ENCODE data around the gene SLC7A5. TPM values are rescaled to one million over a fixed set of nuclear protein-coding genes. Genes with fewer than 3 reads are reported as not detected.

Gene SLC7A5
- total RNA-seq, 2 experiments from 2014 or later: 337 to 354 TPM

DNA sequence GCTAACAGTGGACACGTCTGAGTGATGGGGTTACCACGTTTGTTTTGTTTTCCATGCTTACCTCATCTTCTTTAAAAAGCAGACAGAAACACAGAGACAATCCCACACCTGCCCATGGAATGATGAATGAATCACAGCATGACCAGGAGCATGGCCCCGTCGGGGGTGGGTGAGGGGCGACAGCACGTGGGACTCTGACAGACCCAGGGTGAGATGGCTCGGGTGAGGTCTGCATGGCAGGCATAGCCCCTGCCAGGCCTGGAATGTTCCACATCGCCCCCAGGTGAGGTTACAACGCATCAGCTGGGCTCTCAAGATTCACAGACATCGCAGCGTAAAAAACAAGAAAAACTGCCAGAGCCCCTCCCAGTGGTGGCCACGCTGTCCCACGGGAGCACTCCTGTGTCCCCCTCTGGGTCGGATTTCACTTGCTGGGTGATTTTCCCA lies 18.1 kb downstream of the SLC7A5 start:
- intact Hi-C loops (cut with DNase I, micrococcal nuclease): loop anchor here (1.0 to 5.0 kb wide), 4 partner anchors 58 to 459 kb away; partner anchors contain the start of gene MAP1LC3B (in 1 of the 2)
- no peaks in the 10 kb centered on the region for H3K27me3 Mint-ChIP-seq
- peak overlapping the region; percentile 25 for H3K27ac Mint-ChIP-seq
- peaks cover 40% of the 10 kb centered on the region for H3K4me1 Mint-ChIP-seq
- H3K36me3 Mint-ChIP-seq (ENCODE audit: low read depth): peaks cover 72% of the 10 kb centered on the region
- DNase-seq (no peak), ATAC-seq (no peak)
- H3K4me3 Mint-ChIP-seq: no peak overlapping the region
- H3K9me3 Mint-ChIP-seq (ENCODE audit: low read depth): no peaks in the 10 kb centered on the region
- CTCF ChIA-PET: interaction anchor here (2.7 to 3.2 kb wide), 3 partner anchors 18 to 60 kb away, joined by 11 to 25 read pairs (median 19); partner anchors contain the start of gene SLC7A5
- POLR2A ChIA-PET: no interaction called here

DNA sequence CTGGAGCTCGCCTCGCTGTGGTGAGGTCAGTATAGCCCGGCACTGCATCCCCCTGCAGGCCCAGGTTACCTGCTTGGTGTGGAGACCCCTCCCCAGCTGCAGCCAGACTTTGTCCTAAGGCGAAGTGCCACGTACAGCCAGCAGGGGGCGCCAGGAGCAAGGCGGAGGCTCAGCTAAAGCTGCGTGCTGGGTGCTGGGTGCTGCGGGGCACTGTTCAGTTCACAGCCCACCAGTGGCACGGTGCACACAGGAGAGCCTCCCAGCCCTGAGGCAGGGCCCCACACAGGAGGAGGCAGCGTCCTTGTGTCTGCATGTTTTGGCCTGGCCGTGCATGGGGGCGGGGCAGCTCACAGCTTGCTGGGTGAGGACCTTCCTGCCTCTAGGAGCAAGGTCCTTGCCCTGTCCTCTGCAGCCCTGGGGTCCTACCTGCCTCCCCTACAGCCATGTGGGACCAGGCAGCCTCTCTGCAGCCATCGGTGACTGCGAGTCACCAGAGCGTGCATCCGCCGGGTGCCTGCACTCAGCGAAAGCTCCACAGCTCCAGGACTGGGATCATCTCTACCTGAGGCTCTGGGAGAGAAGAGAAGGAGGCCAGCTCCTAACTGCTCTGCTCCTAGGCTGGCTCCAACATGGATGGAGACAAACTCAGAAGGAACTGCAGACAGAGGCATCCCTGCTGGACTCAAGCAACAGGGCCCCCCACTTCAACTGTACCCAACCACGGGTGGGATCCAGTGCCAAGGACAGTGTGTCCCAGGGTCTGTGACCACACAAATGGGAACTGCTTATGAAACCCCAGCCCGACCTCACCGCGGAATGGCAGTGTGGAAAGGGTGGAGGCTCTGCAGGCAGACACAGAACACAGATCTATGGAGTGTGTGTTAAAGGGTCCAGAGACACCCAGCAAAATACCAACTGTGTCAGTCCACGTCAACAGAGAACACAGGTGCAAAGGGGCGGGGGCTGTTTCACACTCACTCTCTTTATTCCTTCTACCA lies 19.0 kb downstream of the SLC7A5 start:
- peak overlapping the region; percentile 25 for H3K27ac Mint-ChIP-seq
- peak; percentile 38 for ATAC-seq
- H3K9me3 Mint-ChIP-seq (ENCODE audit: low read depth): no peaks in the 10 kb centered on the region
- H3K27me3 Mint-ChIP-seq: no peaks in the 10 kb centered on the region
- H3K36me3 Mint-ChIP-seq (ENCODE audit: low read depth): peaks cover 76% of the 10 kb centered on the region
- no peak overlapping the region for H3K4me3 Mint-ChIP-seq
- ChIA-PET CTCF (interaction anchor here (0.6 to 3.2 kb wide), 24 partner anchors 12 to 144 kb away, joined by 3 to 38 read pairs (median 6); partner anchors contain the start of genes BANP and SLC7A5), POLR2A (interaction anchor here (1.1 to 1.5 kb wide), 4 partner anchors 11 to 21 kb away, joined by 3 to 5 read pairs (median 4); no protein-coding TSS in a partner anchor)
- intact Hi-C loops (cut with DNase I, micrococcal nuclease): loop anchor here (1.0 to 5.0 kb wide), 5 partner anchors 21 to 458 kb away; partner anchors contain the start of gene MAP1LC3B (in 1 of the 2)
- H3K4me1 Mint-ChIP-seq: peaks cover 31% of the 10 kb centered on the region
- peak; percentile 87 for DNase-seq

DNA sequence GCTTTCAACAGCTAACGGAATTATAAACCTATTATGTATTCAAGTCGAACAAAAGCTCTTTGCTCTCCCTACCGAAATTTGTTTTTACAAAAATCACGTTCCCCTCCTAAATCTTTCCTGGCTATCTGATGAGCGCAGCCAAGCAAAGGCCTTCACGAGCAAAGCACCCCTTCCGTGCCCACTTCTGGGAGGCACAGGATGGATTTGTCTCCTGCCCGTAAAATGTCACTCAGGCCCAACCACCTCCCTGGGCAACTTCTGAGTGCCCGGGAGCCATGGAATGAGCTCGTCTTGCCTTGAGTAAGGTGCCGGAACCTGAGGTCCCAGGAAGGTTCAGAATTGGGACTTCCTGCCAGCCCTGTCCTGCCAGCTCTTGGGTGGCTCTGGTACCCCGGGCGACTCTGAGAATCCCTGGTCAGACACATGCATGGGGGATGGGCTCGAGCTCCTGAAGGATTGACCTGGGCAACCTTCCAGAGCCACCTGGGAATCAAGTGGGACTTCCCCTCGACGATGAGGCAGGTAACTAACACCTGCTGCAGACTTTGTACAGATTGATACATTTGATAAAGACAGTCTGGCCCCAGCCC lies 19.8 kb downstream of the SLC7A5 start:
- Mint-ChIP-seq H3K4me1 (peaks cover 28% of the 10 kb centered on the region), H3K4me3 (no peak overlapping the region), H3K36me3 (ENCODE audit: low read depth) (peaks cover 78% of the 10 kb centered on the region), H3K27ac (no peak overlapping the region), H3K27me3 (no peaks in the 10 kb centered on the region), H3K9me3 (ENCODE audit: low read depth) (no peaks in the 10 kb centered on the region)
- no peak for ATAC-seq
- intact Hi-C loops (cut with DNase I, micrococcal nuclease): loop anchor here (1.0 to 5.0 kb wide), 5 partner anchors 22 to 457 kb away; partner anchors contain the start of gene MAP1LC3B (in 1 of the 2)
- POLR2A ChIA-PET: interaction anchor here (0.6 to 1.5 kb wide), 5 partner anchors 11 to 44 kb away, joined by 3 to 5 read pairs (median 4); no protein-coding TSS in a partner anchor
- no peak for DNase-seq
- CTCF ChIA-PET: interaction anchor here (0.5 to 3.2 kb wide), 27 partner anchors 11 to 735 kb away, joined by 3 to 38 read pairs (median 5); partner anchors contain the start of genes BANP and SLC7A5

DNA sequence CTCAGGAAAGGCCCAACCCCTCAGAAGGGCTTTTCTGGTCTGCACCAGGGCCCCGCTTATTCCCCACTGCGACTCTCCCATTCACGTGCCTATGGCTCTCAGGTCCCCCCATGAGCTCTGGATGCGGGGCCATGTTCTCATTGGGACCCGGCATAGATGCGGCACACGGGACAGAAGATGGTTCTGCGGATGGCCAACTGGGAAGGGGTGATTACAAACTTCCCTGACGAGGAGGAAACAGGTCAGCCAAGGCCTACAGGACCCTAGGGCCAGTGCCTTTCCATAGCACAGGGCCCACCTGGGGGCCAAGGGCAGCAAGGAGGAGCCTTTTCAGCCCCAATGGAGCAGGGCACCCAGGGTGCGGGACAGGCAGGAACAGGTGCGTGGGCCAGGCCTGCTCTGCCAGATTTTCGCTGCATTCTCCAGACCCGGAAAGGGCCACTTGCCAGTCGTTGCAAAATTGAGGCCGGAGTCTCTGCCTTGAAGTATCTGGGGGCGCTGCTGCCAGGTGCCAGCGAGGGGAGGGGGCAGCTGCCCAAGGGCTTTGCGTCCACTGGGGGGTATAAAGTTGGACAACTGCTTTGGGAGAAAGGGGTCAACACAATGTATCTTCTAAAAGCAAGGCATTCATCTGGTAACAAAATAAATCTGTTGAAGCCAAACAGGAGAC lies 20.5 kb downstream of the SLC7A5 start:
- no peaks in the 10 kb centered on the region for H3K9me3 Mint-ChIP-seq (ENCODE audit: low read depth)
- no peak overlapping the region for H3K27ac Mint-ChIP-seq
- H3K4me3 Mint-ChIP-seq: no peak overlapping the region
- no peak for DNase-seq
- ChIA-PET POLR2A (interaction anchor here (0.6 to 1.2 kb wide), 2 partner anchors 17 to 43 kb away, joined by 3 to 5 read pairs; no protein-coding TSS in a partner anchor), CTCF (interaction anchor here (0.5 to 3.2 kb wide), 18 partner anchors 10 to 736 kb away, joined by 3 to 38 read pairs (median 8); no protein-coding TSS in a partner anchor)
- H3K27me3 Mint-ChIP-seq: no peaks in the 10 kb centered on the region
- no peak for ATAC-seq
- H3K4me1 Mint-ChIP-seq: peaks cover 22% of the 10 kb centered on the region
- H3K36me3 Mint-ChIP-seq (ENCODE audit: low read depth): peaks cover 79% of the 10 kb centered on the region
- intact Hi-C loops (cut with DNase I, micrococcal nuclease): no loop called here

DNA sequence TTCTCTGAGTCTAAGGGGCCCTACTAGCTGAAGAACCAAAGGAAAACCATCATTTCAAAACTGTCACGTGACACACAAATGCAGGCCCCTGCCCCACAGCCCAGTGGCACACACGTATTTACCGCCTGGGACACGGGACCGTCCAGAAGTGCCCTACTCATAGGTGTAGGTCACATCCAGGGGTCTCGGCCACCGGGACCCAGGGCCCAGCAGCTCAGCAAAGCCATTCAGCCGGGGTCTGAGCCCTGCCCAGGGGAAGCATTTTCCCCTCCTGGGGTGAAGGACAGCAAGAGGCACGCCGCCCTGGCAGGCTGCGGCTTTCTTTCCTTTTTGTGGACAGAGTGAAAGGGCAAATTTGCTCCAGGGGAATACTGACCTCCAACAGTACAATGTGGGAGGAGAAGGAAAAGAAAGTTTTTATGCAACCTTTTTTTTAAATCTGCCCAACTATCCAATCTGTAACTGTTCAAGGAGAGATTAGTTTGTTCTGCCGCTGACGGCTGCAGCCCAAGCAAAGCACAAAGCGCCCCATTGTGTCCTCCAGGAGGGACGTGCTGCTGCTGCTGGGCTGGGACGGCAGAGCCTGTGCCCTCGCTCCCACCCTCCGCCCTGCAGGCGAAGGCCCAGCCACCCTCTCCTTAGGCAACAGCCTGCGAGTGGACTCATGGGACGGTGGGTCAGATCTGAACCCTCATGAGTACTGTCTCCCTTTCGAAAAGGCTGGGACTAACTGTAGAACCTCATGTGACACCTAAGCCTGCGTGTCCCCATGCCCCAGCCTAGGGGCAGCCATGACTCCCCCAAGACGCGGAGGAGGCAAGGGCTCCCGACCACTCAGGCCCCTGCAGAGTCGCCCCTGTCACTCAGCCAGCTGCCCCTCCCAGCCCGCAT lies 21.3 kb downstream of the SLC7A5 start:
- Mint-ChIP-seq H3K36me3 (ENCODE audit: low read depth) (peaks cover 78% of the 10 kb centered on the region), H3K4me3 (no peak overlapping the region), H3K27me3 (no peaks in the 10 kb centered on the region), H3K27ac (no peak overlapping the region), H3K9me3 (ENCODE audit: low read depth) (no peaks in the 10 kb centered on the region), H3K4me1 (peaks cover 16% of the 10 kb centered on the region)
- ATAC-seq (no peak), DNase-seq (no peak)
- POLR2A ChIA-PET: no interaction called here
- intact Hi-C loops (cut with DNase I, micrococcal nuclease): no loop called here
- CTCF ChIA-PET: interaction anchor here (1.3 to 3.2 kb wide), 3 partner anchors 63 to 69 kb away, joined by 6 to 35 read pairs (median 25); no protein-coding TSS in a partner anchor

DNA sequence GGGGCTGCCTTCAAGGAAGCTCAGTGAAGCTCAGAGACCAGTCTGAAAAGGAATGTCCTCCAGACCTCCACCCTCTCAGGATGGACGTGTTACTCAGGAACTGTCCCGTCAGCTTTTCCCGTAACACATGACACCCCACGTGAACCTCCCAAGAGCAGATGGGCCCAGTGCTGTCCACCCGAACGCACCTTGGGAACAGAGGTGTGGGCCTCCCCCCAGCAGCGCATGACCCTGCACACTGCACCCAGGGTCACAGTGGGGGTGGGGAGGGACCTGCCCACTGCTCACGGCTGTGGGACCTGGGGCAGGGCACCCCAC lies 21.9 kb downstream of the SLC7A5 start:
- no peaks in the 10 kb centered on the region for H3K27me3 Mint-ChIP-seq
- CTCF ChIA-PET: interaction anchor here (0.6 to 1.3 kb wide), 2 partner anchors 68 to 386 kb away, joined by 3 to 6 read pairs; no protein-coding TSS in a partner anchor
- POLR2A ChIA-PET: interaction anchor here (1.4 kb wide), 1 partner anchor 11 kb away, joined by 5 read pairs; no protein-coding TSS in a partner anchor
- DNase-seq: no peak
- intact Hi-C loops (cut with DNase I, micrococcal nuclease): no loop called here
- no peak overlapping the region for H3K27ac Mint-ChIP-seq
- H3K4me3 Mint-ChIP-seq: no peak overlapping the region
- peaks cover 79% of the 10 kb centered on the region for H3K36me3 Mint-ChIP-seq (ENCODE audit: low read depth)
- peaks cover 12% of the 10 kb centered on the region for H3K4me1 Mint-ChIP-seq
- no peaks in the 10 kb centered on the region for H3K9me3 Mint-ChIP-seq (ENCODE audit: low read depth)
- ATAC-seq: no peak

DNA sequence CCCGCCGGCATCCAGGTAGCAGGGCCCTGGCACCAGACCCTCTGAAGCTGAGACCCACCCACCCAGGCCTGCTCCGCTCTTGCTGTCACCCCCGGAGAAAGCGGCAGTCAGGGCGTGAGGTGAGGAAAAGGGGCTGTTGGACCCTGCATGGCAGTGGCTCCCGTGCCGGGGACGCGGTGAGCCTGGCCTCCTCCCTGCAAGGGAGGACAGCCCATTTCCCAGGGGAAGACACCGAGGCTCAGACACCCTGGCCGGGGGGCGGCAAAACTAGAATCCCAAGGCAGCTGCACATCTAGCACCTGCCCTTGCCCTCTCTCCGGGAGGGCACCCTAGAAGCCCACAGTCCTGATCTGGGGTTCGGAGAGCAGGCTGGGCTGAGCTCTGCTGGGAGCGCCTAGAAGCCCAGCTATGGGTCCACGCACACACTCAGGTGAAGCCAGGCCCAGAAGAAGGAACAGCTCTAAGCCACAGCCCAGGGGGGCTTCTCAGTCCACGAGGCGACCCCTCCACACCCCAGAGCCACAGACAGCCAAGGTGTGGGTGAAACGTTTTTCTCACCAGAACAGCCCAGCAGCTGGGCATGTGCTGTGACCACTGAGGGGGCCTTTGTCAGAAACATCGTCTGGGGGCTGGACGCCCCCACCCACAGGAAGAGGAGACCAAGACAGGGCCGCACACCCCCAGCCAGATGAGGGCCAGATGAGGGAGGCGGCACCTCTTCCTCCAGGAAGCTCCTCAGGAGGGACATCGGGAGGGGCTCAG lies 22.4 kb downstream of the SLC7A5 start:
- intact Hi-C loops (cut with DNase I, micrococcal nuclease): no loop called here
- no peaks in the 10 kb centered on the region for H3K9me3 Mint-ChIP-seq (ENCODE audit: low read depth)
- ChIA-PET POLR2A (interaction anchor here (1.4 kb wide), 1 partner anchor 11 kb away, joined by 5 read pairs; no protein-coding TSS in a partner anchor), CTCF (interaction anchor here (0.6 to 1.3 kb wide), 2 partner anchors 68 to 385 kb away, joined by 3 to 6 read pairs; no protein-coding TSS in a partner anchor)
- DNase-seq: no peak
- ATAC-seq: no peak
- H3K4me1 Mint-ChIP-seq: peaks cover 12% of the 10 kb centered on the region
- peaks cover 79% of the 10 kb centered on the region for H3K36me3 Mint-ChIP-seq (ENCODE audit: low read depth)
- no peak overlapping the region for H3K4me3 Mint-ChIP-seq
- no peak overlapping the region for H3K27ac Mint-ChIP-seq
- no peaks in the 10 kb centered on the region for H3K27me3 Mint-ChIP-seq

DNA sequence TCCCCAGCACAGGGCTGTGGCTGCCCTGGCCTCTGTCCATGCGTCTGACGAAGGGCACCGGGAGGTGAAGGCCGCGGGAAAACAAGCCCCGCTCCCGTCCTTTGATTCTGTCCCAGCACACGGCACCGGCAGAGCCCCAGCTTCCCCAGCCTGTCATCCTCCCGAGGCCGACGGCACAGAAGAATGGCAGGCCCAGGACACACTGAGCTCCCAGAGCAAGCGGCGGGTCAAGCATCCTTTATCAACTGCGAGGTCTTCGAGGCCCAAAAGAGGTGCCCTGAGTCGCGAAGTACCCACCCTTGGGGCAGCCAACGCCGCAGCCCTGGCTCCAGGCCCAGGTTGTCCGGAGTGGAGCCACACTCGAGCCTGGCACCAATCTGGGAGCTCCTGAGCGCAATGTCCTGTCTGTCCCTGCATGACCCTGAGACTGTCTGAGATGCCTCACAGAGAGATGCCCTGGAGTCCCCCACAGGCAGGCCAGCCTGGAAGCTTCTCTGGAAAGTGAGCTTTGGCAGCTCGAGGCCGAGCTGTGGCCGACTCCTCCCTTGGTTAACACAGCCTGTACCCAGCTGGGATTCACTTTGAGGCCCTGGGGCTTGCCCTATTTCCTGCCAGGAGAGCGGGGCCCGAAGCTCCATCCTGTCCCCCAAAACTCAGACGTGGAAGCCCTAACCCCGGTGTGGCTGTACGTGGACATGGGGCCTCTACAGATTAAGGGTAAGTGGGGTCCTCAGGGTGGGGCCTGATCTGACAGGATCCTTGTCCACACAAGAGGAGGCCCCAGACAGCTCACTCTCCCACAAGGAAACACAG lies 23.3 kb downstream of the SLC7A5 start:
- no peak for ATAC-seq
- H3K36me3 Mint-ChIP-seq (ENCODE audit: low read depth): peaks cover 81% of the 10 kb centered on the region
- no peak overlapping the region for H3K4me3 Mint-ChIP-seq
- no peak overlapping the region for H3K27ac Mint-ChIP-seq
- intact Hi-C loops (cut with DNase I, micrococcal nuclease): no loop called here
- no peaks in the 10 kb centered on the region for H3K27me3 Mint-ChIP-seq
- CTCF ChIA-PET: no interaction called here
- H3K9me3 Mint-ChIP-seq (ENCODE audit: low read depth): no peaks in the 10 kb centered on the region
- DNase-seq: no peak
- peaks cover 12% of the 10 kb centered on the region for H3K4me1 Mint-ChIP-seq
- POLR2A ChIA-PET: interaction anchor here (1.4 kb wide), 1 partner anchor 10 kb away, joined by 5 read pairs; no protein-coding TSS in a partner anchor

DNA sequence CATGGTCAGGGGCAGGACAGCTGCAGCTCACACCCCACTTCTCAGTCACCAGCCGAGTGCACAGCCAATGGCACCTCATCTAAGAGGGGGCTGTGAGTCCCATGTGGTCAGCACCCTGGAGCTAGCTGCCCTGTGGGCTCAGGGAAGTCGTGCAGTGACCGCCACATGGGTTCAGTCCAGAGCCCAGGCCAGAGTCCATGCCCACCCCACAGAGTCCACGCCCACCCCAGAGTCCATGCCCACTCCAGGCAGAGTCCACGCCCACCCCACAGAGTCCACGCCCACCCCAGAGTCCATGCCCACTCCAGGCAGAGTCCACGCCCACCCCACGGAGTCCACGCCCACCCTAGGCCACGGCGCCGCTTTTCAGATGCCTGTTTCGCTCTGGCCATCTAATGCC lies 24.1 kb downstream of the SLC7A5 start:
- intact Hi-C loops (cut with DNase I, micrococcal nuclease): no loop called here
- ATAC-seq (peak; percentile 21), DNase-seq (no peak)
- ChIA-PET POLR2A (no interaction called here), CTCF (interaction anchor here (1.0 kb wide), 1 partner anchor 66 kb away, joined by 4 read pairs; no protein-coding TSS in a partner anchor)
- Mint-ChIP-seq H3K36me3 (ENCODE audit: low read depth) (peaks cover 78% of the 10 kb centered on the region), H3K4me3 (no peak overlapping the region), H3K27ac (no peak overlapping the region), H3K4me1 (peaks cover 9% of the 10 kb centered on the region), H3K27me3 (no peaks in the 10 kb centered on the region), H3K9me3 (ENCODE audit: low read depth) (no peaks in the 10 kb centered on the region)

Data from activated CD4-positive, alpha-beta T cell treated with anti-CD3 and anti-CD28 coated beads for 36 hours (primary cell).